HG03060 (cell line): ENCODE data around the gene VPREB3.

Source experiments
- ATAC-seq: cut with Tn5 transposase; IDR thresholded peaks from one replicate; pipeline ENCODE4 v1.9.1; 2021; ENCODE audit warnings: low read depth, moderate number of reproducible peaks; ENCODE audit not compliant: unreplicated experiment

Gene VPREB3

GRCh38 chr22:23705358-23705757 lies 48.9 kb downstream of the VPREB3 start:
- ATAC-seq: no peak

- no peak for ATAC-seq
Observed at GRCh38 chr22:23704829-23705228, 49.4 kb downstream of the VPREB3 start.

GRCh38 chr22:23704062-23704461 lies 50.2 kb downstream of the VPREB3 start:
- ATAC-seq: no peak
